Cardiac fibroblast (primary cell): ENCODE measurements around the gene TMEM269.
A peak's percentile ranks its signal among the peaks of the same experiment; 100 is the strongest.

Experiments
- DNase-seq, 2 donors: peaks; one replicate each; pipeline versions ENCODE4 v3.0.0 to v3.0.0-alpha.2; 2010; ENCODE audit warnings: low read depth in 2 of 2
- H3K4me3 ChIP-seq, 2 donors: replicated peaks in 1 of 2; 1 replicate in 1 of 2; 2 replicates in 1 of 2; pipeline ENCODE4 v1.5.1; 2011; ENCODE audit warnings: low read depth in 2 of 2, low read length in 2 of 2, mild to moderate bottlenecking in 2 of 2, moderate library complexity in 1 of 2
- TF ChIP-seq, protein P1 (sequence below): IDR thresholded peaks from one replicate; pipeline ENCODE4 v1.5.1; 2011; ENCODE audit warnings: low read depth, mild to moderate bottlenecking, low read length, inconsistent platforms

Gene TMEM269

DNA sequence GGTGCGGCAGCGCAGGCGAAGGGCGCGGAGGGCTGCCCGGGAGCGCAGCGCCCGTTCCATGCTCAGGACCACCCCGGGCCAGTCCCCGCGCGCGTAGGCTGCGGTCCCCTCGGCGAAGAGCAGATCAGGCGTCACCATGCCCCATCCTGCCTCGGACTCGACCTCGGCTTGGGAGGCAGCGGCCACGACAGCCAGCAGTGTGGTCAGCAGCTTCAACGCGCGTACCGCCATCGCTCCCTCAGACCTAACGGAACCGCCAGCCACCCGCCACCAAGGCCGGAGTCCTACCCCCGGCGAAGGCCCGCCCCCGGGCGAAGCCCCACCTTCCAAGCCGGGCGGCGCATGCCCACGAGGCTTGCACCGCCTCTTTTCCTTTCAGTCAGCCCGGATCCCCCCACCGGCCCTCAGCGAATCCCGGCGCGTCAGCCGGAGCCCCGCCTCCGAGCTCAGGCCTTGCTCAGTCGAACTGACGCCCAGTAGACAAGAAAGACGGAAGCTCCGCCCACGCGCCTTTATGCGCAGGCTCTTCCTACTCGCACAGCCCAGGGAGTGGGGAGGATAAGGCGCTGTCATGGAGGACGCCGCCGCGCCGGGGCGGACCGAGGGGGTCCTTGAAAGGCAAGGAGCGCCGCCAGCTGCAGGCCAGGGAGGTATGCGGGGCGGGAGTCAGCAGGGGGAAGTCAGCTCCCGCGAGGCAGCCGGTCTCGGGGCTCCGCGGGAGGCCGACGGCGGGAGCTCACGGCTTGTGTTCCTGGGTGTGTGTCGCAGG, 17.9 kb upstream of the TMEM269 start, which contains the start of the genes C1orf50 and P3H1:
TSS of gene C1orf50 (plus strand) at position 509 of the 769 bp plus-strand sequence. CDS start at position 572, 63 bp downstream.
TSS of gene P3H1 (minus strand) at position 288 of the 769 bp plus-strand sequence. CDS start at position 231, 57 bp downstream.
- TF ChIP-seq, protein P1, sequence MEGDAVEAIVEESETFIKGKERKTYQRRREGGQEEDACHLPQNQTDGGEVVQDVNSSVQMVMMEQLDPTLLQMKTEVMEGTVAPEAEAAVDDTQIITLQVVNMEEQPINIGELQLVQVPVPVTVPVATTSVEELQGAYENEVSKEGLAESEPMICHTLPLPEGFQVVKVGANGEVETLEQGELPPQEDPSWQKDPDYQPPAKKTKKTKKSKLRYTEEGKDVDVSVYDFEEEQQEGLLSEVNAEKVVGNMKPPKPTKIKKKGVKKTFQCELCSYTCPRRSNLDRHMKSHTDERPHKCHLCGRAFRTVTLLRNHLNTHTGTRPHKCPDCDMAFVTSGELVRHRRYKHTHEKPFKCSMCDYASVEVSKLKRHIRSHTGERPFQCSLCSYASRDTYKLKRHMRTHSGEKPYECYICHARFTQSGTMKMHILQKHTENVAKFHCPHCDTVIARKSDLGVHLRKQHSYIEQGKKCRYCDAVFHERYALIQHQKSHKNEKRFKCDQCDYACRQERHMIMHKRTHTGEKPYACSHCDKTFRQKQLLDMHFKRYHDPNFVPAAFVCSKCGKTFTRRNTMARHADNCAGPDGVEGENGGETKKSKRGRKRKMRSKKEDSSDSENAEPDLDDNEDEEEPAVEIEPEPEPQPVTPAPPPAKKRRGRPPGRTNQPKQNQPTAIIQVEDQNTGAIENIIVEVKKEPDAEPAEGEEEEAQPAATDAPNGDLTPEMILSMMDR, result no peak
- peak; percentile 99 for DNase-seq
- H3K4me3 ChIP-seq, result peak within 1 kb of the TSS; percentile 96 to 100

DNA sequence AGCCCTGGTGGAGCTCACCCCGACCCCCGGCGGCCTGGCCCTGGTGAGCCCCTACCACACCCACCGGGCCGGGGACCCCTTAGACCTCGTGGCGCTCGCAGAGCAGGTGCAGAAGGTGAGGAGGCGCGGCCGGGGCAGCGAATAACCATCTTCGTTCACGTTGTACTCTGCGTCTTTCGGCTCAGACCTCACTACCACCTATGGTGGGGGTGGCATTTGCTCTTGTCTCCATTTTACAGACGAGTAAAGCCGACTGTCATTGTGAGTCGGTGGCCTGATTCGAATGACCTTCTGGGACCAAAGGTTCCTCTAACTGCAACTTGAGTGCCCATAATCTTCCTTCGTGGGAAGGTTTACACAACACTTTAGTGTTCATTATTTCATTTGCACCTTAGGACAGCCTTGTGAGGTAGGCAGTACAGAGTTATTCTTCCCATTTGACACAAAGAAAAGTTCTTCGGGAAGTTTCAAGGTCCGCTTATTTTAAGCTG, 17.2 kb upstream of the TMEM269 start:
- H3K4me3 ChIP-seq, result peak overlapping the region; percentile 82 to 96
- TF ChIP-seq, protein P1, result no peak
- peak; percentile 18 to 19 for DNase-seq

DNA sequence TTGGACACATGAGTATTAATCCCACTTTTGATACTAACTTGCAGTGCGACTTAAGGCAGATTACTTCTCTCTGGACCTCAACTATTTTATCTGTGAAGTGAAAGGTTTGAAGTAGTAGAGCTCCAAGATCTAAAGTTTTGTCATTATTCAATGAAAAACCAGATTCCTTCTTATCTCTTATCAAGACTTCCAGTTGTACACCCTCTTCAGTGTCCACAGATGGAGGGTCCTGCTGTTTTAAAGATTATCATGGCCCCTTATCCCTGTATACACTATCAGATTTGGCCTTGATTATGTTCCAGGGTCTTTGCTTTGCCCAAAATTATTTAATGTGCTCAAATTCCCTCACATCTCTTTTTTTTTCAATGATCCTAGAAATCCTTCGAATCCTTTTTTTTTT, 16.6 kb upstream of the TMEM269 start:
- H3K4me3 ChIP-seq, result peak overlapping the region; percentile 82 to 96
- no peak for DNase-seq
- TF ChIP-seq, protein P1, result no peak

DNA sequence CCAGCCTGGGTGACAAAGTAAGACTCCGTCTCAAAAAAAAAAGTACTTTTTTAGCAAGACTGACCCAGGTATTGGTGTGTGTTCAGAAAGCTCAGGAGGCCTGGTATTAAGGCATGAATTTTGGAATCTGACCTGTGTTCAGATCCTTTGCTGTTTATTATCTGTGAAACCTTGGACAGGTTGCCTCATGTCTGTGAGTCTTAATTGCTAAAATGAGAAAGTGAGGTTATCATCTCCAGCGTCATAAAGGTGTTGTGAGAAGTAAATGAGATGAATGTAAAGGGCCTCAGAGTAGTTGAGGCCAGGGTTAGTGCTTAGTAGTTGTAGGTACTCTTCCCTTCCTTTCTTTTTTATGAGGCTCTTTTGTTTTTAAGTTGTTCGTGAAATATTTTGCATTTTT, 15.0 kb upstream of the TMEM269 start:
- no peak for DNase-seq
- H3K4me3 ChIP-seq, result no peak overlapping the region
- TF ChIP-seq, protein P1, result no peak

DNA sequence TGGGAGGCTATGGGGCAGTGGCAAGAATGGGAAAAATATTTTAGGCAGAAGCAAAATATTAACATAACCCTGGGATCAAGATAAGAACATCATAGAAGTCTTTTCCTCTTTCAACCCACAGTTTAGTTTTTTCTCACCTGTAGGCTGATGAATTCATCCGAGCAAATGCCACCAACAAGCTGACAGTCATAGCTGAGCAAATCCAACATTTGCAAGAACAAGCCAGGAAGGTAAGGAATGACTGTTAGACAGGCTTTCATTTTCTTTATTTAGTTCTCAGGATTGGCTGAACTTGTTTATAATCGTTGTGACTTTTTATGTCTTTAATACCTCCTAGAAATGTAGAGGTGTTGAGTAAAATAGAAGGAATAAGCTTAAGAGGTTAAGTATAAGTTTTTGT, 11.4 kb upstream of the TMEM269 start:
- TF ChIP-seq, protein P1, result no peak
- DNase-seq, result no peak
- no peak overlapping the region for H3K4me3 ChIP-seq

DNA sequence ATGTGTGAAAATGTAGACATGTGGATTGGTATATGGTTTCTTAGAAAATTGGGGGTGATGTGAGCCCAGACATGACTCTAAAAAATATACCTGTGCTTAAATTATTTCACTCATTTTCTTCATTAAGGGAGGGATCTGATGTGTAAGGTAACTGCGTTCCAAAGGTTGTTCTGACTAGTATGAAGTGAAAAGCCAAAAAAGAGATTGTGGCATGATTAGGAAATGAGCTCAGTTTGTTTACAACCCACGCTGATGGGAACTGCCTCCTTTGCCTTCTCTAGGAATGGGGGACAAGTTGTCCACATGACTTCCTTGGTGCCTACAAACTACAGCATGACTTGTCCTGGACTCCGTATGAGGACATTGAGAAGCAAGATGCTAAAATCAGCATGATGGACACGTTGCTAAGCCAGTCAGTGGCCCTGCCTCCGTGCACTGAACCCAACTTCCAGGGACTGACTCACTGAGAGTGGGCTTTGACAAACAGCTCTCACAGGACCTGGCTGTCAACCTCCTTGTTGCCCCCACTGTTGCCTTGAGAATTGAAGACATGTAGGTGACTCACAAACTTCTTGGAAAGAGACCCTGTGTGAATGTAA, 9.8 kb upstream of the TMEM269 start:
- no peak overlapping the region for H3K4me3 ChIP-seq
- TF ChIP-seq, protein P1, result no peak
- no peak for DNase-seq
